DND-41 (cell line): ENCODE results near the gene KIFC3.

Experiments used
- CTCF ChIP-seq: IDR thresholded peaks from 2 replicates; pipeline ENCODE4 v1.5.1; 2012; ENCODE audit warnings: borderline replicate concordance, low read length, moderate library complexity, mild to moderate bottlenecking; ENCODE audit not compliant: poor library complexity, severe bottlenecking; ENCODE audit errors: extremely low read depth
- EZH2 ChIP-seq: IDR thresholded peaks from 3 replicates; pipeline ENCODE4 v1.6.1; 2012; ENCODE audit warnings: borderline replicate concordance, low read depth, mild to moderate bottlenecking, moderate library complexity, low read length, inconsistent platforms; ENCODE audit not compliant: severe bottlenecking

DNA sequence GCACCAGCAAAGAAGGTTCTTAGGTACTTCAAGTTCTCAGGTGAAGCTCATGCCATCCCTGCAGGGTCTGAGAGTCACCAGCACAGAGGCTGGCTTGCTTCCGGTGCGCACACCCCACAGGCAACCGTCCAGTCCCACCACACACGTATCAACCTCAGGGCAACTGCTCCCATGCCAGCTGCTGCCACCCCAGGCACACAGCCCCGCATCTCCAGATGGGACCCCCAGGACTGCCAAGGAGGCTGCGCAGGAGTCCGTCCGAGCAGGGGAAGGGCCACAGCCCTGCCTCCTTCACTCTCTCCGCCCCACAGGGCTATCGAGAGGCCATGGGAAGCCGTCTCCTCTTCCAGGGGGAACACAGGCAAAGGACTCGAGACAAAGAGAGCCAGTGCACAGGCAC is 13.3 kb downstream of the KIFC3 start:
- TF ChIP-seq CTCF = no peak
- no peak for TF ChIP-seq EZH2
